Heart right ventricle (tissue), 16 donors: ENCODE data around the gene GOLPH3L. TPM values are rescaled to one million over a fixed set of nuclear protein-coding genes. Genes with fewer than 3 reads are reported as not detected.
A peak's percentile ranks its signal among the peaks of the same experiment; 100 is the strongest.

Source experiments
- ATAC-seq, 8 donors: fragments of 200-7000 bp; cut with Tn5 transposase; one replicate each; pipeline ENCODE4 v1.9.1; 2020; ENCODE audit warnings: mild to moderate bottlenecking in 8 of 8, moderate library complexity in 8 of 8, moderate number of reproducible peaks in 1 of 8
- DNase-seq, 2 donors: peaks; one replicate each; pipeline ENCODE4 v3.0.0-alpha.2; 2020
- H3K27ac ChIP-seq, 10 donors: fragments of 200-600 bp; sonication (generic) in 2 of 10; one replicate each; pipeline versions ENCODE4 v1.5.0 to v1.8.0; 2020 to 2022; ENCODE audit warnings: mild to moderate bottlenecking in 3 of 10
- H3K27me3 ChIP-seq, 7 donors: fragments of 200-600 bp; one replicate each; pipeline ENCODE4 v1.8.0; 2021 to 2022; ENCODE audit warnings: mild to moderate bottlenecking in 2 of 7
- H3K36me3 ChIP-seq, 9 donors: fragments of 200-600 bp; sonication (generic) in 1 of 9; one replicate each; pipeline versions ENCODE4 v1.5.0 to v1.8.0; 2020 to 2022; ENCODE audit warnings: mild to moderate bottlenecking in 2 of 9
- H3K4me1 ChIP-seq, 9 donors: fragments of 200-600 bp; sonication (generic) in 1 of 9; one replicate each; pipeline versions ENCODE4 v1.5.0 to v1.8.0; 2020 to 2022; ENCODE audit warnings: mild to moderate bottlenecking in 4 of 9
- H3K4me3 ChIP-seq, 10 donors: fragments of 200-600 bp; sonication (generic) in 2 of 10; one replicate each; pipeline versions ENCODE4 v1.5.0 to v1.8.0; 2020 to 2022; ENCODE audit warnings: mild to moderate bottlenecking in 7 of 10, moderate library complexity in 2 of 10
- H3K9me3 ChIP-seq, 11 donors: fragments of 200-600 bp in 10 of 11; sonication (generic) in 2 of 11; one replicate each; pipeline versions ENCODE4 v1.5.0 to v1.8.0; 2013 to 2022; ENCODE audit warnings: mild to moderate bottlenecking in 2 of 11, control low read depth in 1 of 11, moderate library complexity in 1 of 11
- WGBS, 2 donors: extraction: QIAGEN DNeasy Blood & Tissue Kit; methylation state at CpG; one replicate each; pipeline ENCODE4 v1.1.7; 2013; ENCODE audit warnings: inconsistent platforms in 1 of 2; 5-methylcytosine and 5-hydroxymethylcytosine counted together
- intact Hi-C, 10 donors: fragments of 100-400 bp; cut with DNase I; formaldehyde crosslinking; loops; one replicate each; pipeline versions ENCODE4 v1.11.1 to v1.14.2; 2022
- polyA plus RNA-seq, 2 donors: library from polyadenylated mRNA; stranded (reverse); fragments of 200-250 nt; gene quantifications; one replicate each; pipeline ENCODE4 v1.2.3, GENCODE V29; 2013
- total RNA-seq, 10 donors: library from RNA; stranded (reverse); fragmentation: NEBNext Ultra II Directional in 3 of 10; extraction: Animal tissue kit (Norgen Biotek cat#: 25700) in 3 of 10; gene quantifications; one replicate each; pipeline versions ENCODE4 v1.2.1 to v1.2.4, GENCODE V29; 2021 to 2023
- TF ChIP-seq, protein P1 (sequence below), 9 donors: fragments of 200-600 bp; sonication (generic) in 2 of 9; IDR thresholded peaks; one replicate each; pipeline versions ENCODE4 v1.5.0 to v1.8.0; 2021 to 2022; ENCODE audit warnings: antibody characterized with exemption in 9 of 9, mild to moderate bottlenecking in 5 of 9, moderate library complexity in 1 of 9
- donor health status: Arrhythmogenic right ventricular cardiomyopathy.
- donor health status: ischemic (EF 13 %, LVEDD 7.1; RV severe dilation, severe dysfunction).
- donor health status: healthy with polysubstance abuse.
- donor health status: DM: no; HTN: yes; CAD: no.
- donor health status: DM: no; HTN: no; CAD: no.
- donor health status: ischemic (EF 25% LVEDD 6.9; RV normal size, moderate dysfunction).
- donor health status: ischemic (EF 25% LVEDD 5.7; RV mildly dilated, moderate dysfunction).
- donor health status: healthy.
- donor health status: DM: yes; HTN: yes; CAD: no.
- donor health status: Ischemic cardiomyopathy.
- donor health status: ischemic (EF 35%, LVEDD 5.7; RV mildly dilated, moderate dysfunction).
- donor health status: nonischemic (EF 11% LVEDD 7.7; RV severe dilation, severe dysfunction).
- donor health status: DM: yes; HTN: yes; CAD: no.
- donor health status: PGD.
- donor health status: ischemic (EF 29% LVEDD 5.4; RV normal size, mild dysfunction).
- donor health status: nonischemic (EF 23%, LVEDD 6.1; RV moderate dilation, normal function).

Gene GOLPH3L
- total and polyA plus RNA-seq, 12 donors, result 7.6 to 17.8 (median 15.0) TPM

DNA sequence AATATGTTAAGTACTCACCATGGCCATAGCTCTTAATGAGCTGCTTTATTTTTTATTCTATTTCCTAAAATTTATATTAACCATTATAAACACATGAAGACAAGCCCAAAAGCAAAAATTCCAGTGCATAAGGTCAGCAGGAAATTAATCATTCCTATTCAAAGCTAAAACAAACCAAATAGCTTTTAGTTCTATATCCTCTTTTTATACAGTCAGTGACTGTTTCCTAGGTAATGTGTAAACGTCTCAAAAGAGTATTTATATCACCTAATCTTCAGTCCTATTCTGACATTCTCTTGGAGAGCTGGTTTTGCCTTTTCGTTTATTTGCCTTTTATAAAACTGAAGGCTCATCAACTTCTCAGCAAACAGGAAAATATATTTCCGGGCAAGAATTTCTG lies 4.2 kb downstream of the GOLPH3L start:
- H3K9me3 ChIP-seq, result no peaks in the 10 kb centered on the region
- ATAC-seq (no peak), DNase-seq (no peak)
- peaks cover 0 to 23% (median 14%) of the 10 kb centered on the region in 9 donors for H3K4me1 ChIP-seq
- H3K27me3 ChIP-seq, result no peaks in the 10 kb centered on the region
- H3K36me3 ChIP-seq, result peaks cover 0 to 74% (median 30%) of the 10 kb centered on the region in 9 donors
- WGBS, 2 donors, result 69% methylated on average over 3 of the region's 3 CpGs
- TF ChIP-seq, protein P1, sequence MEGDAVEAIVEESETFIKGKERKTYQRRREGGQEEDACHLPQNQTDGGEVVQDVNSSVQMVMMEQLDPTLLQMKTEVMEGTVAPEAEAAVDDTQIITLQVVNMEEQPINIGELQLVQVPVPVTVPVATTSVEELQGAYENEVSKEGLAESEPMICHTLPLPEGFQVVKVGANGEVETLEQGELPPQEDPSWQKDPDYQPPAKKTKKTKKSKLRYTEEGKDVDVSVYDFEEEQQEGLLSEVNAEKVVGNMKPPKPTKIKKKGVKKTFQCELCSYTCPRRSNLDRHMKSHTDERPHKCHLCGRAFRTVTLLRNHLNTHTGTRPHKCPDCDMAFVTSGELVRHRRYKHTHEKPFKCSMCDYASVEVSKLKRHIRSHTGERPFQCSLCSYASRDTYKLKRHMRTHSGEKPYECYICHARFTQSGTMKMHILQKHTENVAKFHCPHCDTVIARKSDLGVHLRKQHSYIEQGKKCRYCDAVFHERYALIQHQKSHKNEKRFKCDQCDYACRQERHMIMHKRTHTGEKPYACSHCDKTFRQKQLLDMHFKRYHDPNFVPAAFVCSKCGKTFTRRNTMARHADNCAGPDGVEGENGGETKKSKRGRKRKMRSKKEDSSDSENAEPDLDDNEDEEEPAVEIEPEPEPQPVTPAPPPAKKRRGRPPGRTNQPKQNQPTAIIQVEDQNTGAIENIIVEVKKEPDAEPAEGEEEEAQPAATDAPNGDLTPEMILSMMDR (IDR thresholded peaks at IDR 0.05), result no peak
- intact Hi-C loops, result loop anchor here in 3 of 10 donors (10.0 kb wide), 3 partner anchors 58 to 438 kb away; partner anchors contain the start of gene CA14 (in 1 of the 3)
- H3K4me3 ChIP-seq, result no peak overlapping the region
- H3K27ac ChIP-seq, result peak overlapping the region in 1 of 10 donors; percentile 8

DNA sequence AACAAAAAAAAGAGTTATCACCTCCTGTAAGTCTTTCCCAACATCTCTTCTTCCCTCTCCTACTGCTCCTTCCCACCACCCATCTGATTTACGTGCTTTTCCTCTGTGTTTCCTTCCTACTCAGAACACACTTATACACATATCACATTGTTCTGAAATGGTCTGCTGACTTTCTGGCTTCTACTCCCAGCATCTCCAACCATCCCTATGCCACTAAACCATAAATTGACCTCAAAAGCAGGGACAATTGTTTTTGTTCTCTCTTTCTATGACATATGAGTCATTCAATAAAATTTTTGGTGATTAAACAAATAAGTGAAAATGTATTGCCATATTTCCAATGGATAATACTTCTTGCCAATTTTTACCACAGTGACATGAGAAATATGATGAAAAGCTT lies 8.2 kb downstream of the GOLPH3L start:
- intact Hi-C loops, result no loop called here
- WGBS, 2 donors, result 77 to 78% methylated on average over 1 of the region's 1 CpG
- Histone ChIP-seq H3K27ac (no peak overlapping the region), H3K4me1 (peaks cover 0 to 10% (median 0%) of the 10 kb centered on the region in 9 donors), H3K27me3 (no peaks in the 10 kb centered on the region), H3K36me3 (peaks cover 0 to 94% (median 23%) of the 10 kb centered on the region in 9 donors), H3K9me3 (no peaks in the 10 kb centered on the region), H3K4me3 (no peak overlapping the region)
- ATAC-seq, result no peak
- no peak for DNase-seq
- TF ChIP-seq, protein P1 (IDR thresholded peaks at IDR 0.05), result no peak

- H3K4me1 ChIP-seq, result no peaks in the 10 kb centered on the region
- H3K36me3 ChIP-seq, result peaks cover 0 to 86% (median 5%) of the 10 kb centered on the region in 9 donors
- H3K4me3 ChIP-seq, result no peak overlapping the region
- H3K27me3 ChIP-seq, result no peaks in the 10 kb centered on the region
- intact Hi-C loops, result no loop called here
- ATAC-seq (no peak), DNase-seq (no peak)
- no peak overlapping the region for H3K27ac ChIP-seq
- 98% methylated on average over 3 of the region's 3 CpGs for WGBS, 2 donors
- TF ChIP-seq, protein P1 (IDR thresholded peaks at IDR 0.05), result no peak
- no peaks in the 10 kb centered on the region for H3K9me3 ChIP-seq
These were observed 10.7 kb downstream of the GOLPH3L start for GRCh38 chr1:150686275-150686674.

GRCh38 chr1:150683914-150684313 lies 13.0 kb downstream of the GOLPH3L start:
- Histone ChIP-seq H3K4me1 (no peaks in the 10 kb centered on the region), H3K27me3 (no peaks in the 10 kb centered on the region), H3K4me3 (no peak overlapping the region), H3K36me3 (peaks cover 0 to 76% (median 0%) of the 10 kb centered on the region in 9 donors), H3K27ac (no peak overlapping the region), H3K9me3 (no peaks in the 10 kb centered on the region)
- intact Hi-C loops, result no loop called here
- ATAC-seq, result no peak
- TF ChIP-seq, protein P1 (IDR thresholded peaks at IDR 0.05), result no peak
- WGBS, 2 donors, result 76 to 94% methylated on average over 1 of the region's 1 CpG
- no peak for DNase-seq
